NCI-H748 (cell line): ENCODE measurements around the gene MVB12A.
A peak's percentile ranks its signal among the peaks of the same experiment; 100 is the strongest.

Experiments used
- DNase-seq: peaks from one replicate; lab custom pipeline; 2025; ENCODE audit not compliant: unreplicated experiment; lab: John Stamatoyannopoulos, UW

The MVB12A gene

GRCh38 chr19:17441241-17442021 lies 21.6 kb downstream of the MVB12A start:
- peak; percentile 33 for DNase-seq

GRCh38 chr19:17445526-17446165 lies 25.8 kb downstream of the MVB12A start:
- DNase-seq: no peak

- DNase-seq: no peak
Measured at GRCh38 chr19:17447704-17448130, 27.9 kb downstream of the MVB12A start.

- DNase-seq: peak; percentile 29
Measured at GRCh38 chr19:17448131-17448967, 28.5 kb downstream of the MVB12A start, which contains the start of gene TMEM221. Gene TMEM221 (minus strand): TSS chr19:17448668. CDS start chr19:17448462, 206 bp downstream.

GRCh38 chr19:17450264-17451075 lies 30.6 kb downstream of the MVB12A start:
- no peak for DNase-seq

- DNase-seq: no peak
Measured at GRCh38 chr19:17451820-17452219, 32.0 kb downstream of the MVB12A start.

GRCh38 chr19:17454576-17455071 lies 34.8 kb downstream of the MVB12A start:
- no peak for DNase-seq

- DNase-seq: peak; percentile 29
Measured at GRCh38 chr19:17455308-17456123, 35.7 kb downstream of the MVB12A start.

- no peak for DNase-seq
Measured at GRCh38 chr19:17456127-17456526, 36.3 kb downstream of the MVB12A start.

- DNase-seq: no peak
Measured at GRCh38 chr19:17457616-17458015, 37.8 kb downstream of the MVB12A start.

- no peak for DNase-seq
Measured at GRCh38 chr19:17458970-17459369, 39.1 kb downstream of the MVB12A start.

- no peak for DNase-seq
Measured at GRCh38 chr19:17460372-17461230, 40.8 kb downstream of the MVB12A start, which contains the start of gene NXNL1. Gene NXNL1 (minus strand): TSS chr19:17460926. CDS start chr19:17460869, 57 bp downstream.

GRCh38 chr19:17466487-17466850 lies 46.6 kb downstream of the MVB12A start:
- no peak for DNase-seq

- DNase-seq: no peak
Measured at GRCh38 chr19:17467471-17468301, 47.8 kb downstream of the MVB12A start.

GRCh38 chr19:17468302-17469091 lies 48.6 kb downstream of the MVB12A start:
- DNase-seq: no peak

- DNase-seq: peak; percentile 47
Measured at GRCh38 chr19:17469092-17469480, 49.2 kb downstream of the MVB12A start.

- peak; percentile 91 for DNase-seq
Measured at GRCh38 chr19:17469481-17470067, 49.7 kb downstream of the MVB12A start.
